Measurements from ENCODE around the gene TCF23.
"Not testable (repeated sequence)": the region's sequence is repeated elsewhere in the genome, so short reads cannot be mapped to it uniquely, and the experiment has no call there.

Gene TCF23

GRCh38 chr2:27186613-27187345 is 38.0 kb downstream of the TCF23 start:
- H3K4me3 ChIP-seq (ENCODE audit: low read depth, low read length), result no peak overlapping the region
- no peak for TF ChIP-seq CTCF (IDR thresholded peaks at IDR 0.05; ENCODE audit: low read depth, low read length)

GRCh38 chr2:27189989-27190388 is 41.2 kb downstream of the TCF23 start:
- H3K4me3 ChIP-seq (ENCODE audit: low read depth, low read length), result no peak overlapping the region
- no peak for TF ChIP-seq CTCF (IDR thresholded peaks at IDR 0.05; ENCODE audit: low read depth, low read length)

GRCh38 chr2:27191070-27191829 is 42.4 kb downstream of the TCF23 start:
- no peak overlapping the region for H3K4me3 ChIP-seq (ENCODE audit: low read depth, low read length)
- peak; percentile 62 for TF ChIP-seq CTCF (IDR thresholded peaks at IDR 0.05; ENCODE audit: low read depth, low read length)

GRCh38 chr2:27194538-27195354 is 45.9 kb downstream of the TCF23 start:
- no peak overlapping the region for H3K4me3 ChIP-seq (ENCODE audit: low read depth, low read length)

GRCh38 chr2:27195799-27196198 is 47.0 kb downstream of the TCF23 start:
- H3K4me3 ChIP-seq (ENCODE audit: low read depth, low read length), result not testable (repeated sequence)

More at GRCh38 chr2:27194538-27195354, 45.9 kb downstream of the TCF23 start:
- no peak for TF ChIP-seq CTCF (IDR thresholded peaks at IDR 0.05; ENCODE audit: low read depth, low read length)

GRCh38 chr2:27198068-27198467 is 49.3 kb downstream of the TCF23 start:
- not testable (repeated sequence) for H3K4me3 ChIP-seq (ENCODE audit: low read depth, low read length)

- no peak for TF ChIP-seq CTCF (IDR thresholded peaks at IDR 0.05; ENCODE audit: low read depth, low read length)
- H3K4me3 ChIP-seq (ENCODE audit: low read depth, low read length), result no peak overlapping the region
Measured at GRCh38 chr2:27198627-27199026, 49.8 kb downstream of the TCF23 start.

- H3K4me3 ChIP-seq (ENCODE audit: low read depth, low read length), result no peak overlapping the region
- TF ChIP-seq CTCF (IDR thresholded peaks at IDR 0.05; ENCODE audit: low read depth, low read length), result no peak
Measured at GRCh38 chr2:27199241-27199640, 50.4 kb downstream of the TCF23 start.

All from WI38 (cell line).